Hepatocyte (in vitro differentiated cells): ENCODE results near the gene EFR3B. TPM values are rescaled to one million over a fixed set of nuclear protein-coding genes. Genes with fewer than 3 reads are reported as not detected.
"Not testable (repeated sequence)": the region's sequence is repeated elsewhere in the genome, so short reads cannot be mapped to it uniquely, and the experiment has no call there.

Source experiments
- DNase-seq: peaks from one replicate; pipeline ENCODE4 v3.0.0-alpha.2; 2016; ENCODE audit warnings: low spot score
- H2AFZ ChIP-seq: fragments of 200-600 bp; sonication (generic); 2 replicates; pipeline ENCODE4 v1.6.0; 2016; ENCODE audit warnings: antibody characterized with exemption, mild to moderate bottlenecking
- H3K27ac ChIP-seq: fragments of 200-600 bp; sonication (generic); 2 replicates; pipeline ENCODE4 v1.5.1; 2016; ENCODE audit warnings: mild to moderate bottlenecking
- H3K27me3 ChIP-seq: fragments of 200-600 bp; sonication (generic); 2 replicates; pipeline ENCODE4 v1.6.1; 2016
- H3K36me3 ChIP-seq: fragments of 200-600 bp; sonication (generic); replicated peaks from 2 replicates; pipeline ENCODE4 v1.5.1; 2016; ENCODE audit warnings: low read depth; ENCODE audit not compliant: insufficient read depth
- H3K4me1 ChIP-seq: fragments of 200-600 bp; sonication (generic); 2 replicates; pipeline ENCODE4 v1.5.1; 2016; ENCODE audit warnings: mild to moderate bottlenecking, moderate library complexity; ENCODE audit not compliant: insufficient read depth
- H3K4me2 ChIP-seq: fragments of 200-600 bp; sonication (generic); 2 replicates; pipeline ENCODE4 v1.6.0; 2016
- H3K4me3 ChIP-seq: fragments of 200-600 bp; sonication (generic); 2 replicates; pipeline ENCODE4 v1.5.1; 2016; ENCODE audit warnings: mild to moderate bottlenecking
- H3K79me2 ChIP-seq: fragments of 200-600 bp; sonication (generic); 2 replicates; pipeline ENCODE4 v1.6.0; 2017; ENCODE audit warnings: mild to moderate bottlenecking
- H3K9me2 ChIP-seq: fragments of 200-600 bp; sonication (generic); replicated peaks from 2 replicates; pipeline ENCODE4 v1.6.0; 2017; ENCODE audit warnings: mild to moderate bottlenecking; ENCODE audit not compliant: insufficient read depth
- H3K9me3 ChIP-seq: fragments of 200-600 bp; sonication (generic); 2 replicates; pipeline ENCODE4 v1.5.1; 2016; ENCODE audit warnings: low read depth, mild to moderate bottlenecking
- H4K20me1 ChIP-seq: fragments of 200-600 bp; sonication (generic); 2 replicates; pipeline ENCODE4 v1.6.0; 2016; ENCODE audit warnings: mild to moderate bottlenecking; ENCODE audit not compliant: insufficient read depth, poor library complexity, severe bottlenecking
- EZH2 ChIP-seq: fragments of 200-600 bp; sonication (generic); IDR thresholded peaks from 2 replicates; pipeline ENCODE4 v1.6.1; 2016; ENCODE audit warnings: antibody characterized with exemption, mild to moderate bottlenecking, borderline replicate concordance
- EZH2phosphoT487 ChIP-seq: fragments of 200-600 bp; sonication (generic); IDR thresholded peaks from one replicate; pipeline ENCODE4 v1.6.1; 2018; ENCODE audit warnings: antibody characterized with exemption, mild to moderate bottlenecking, low read depth, moderate library complexity; ENCODE audit not compliant: unreplicated experiment, severe bottlenecking
- WGBS: methylation state at CpG from one replicate; pipeline ENCODE4 v1.1.6; 2016; ENCODE audit warnings: low lambda C conversion rate; ENCODE audit errors: missing lambda C conversion rate; 5-methylcytosine and 5-hydroxymethylcytosine counted together
- polyA plus RNA-seq: library from polyadenylated mRNA; unstranded; fragments of >200 nt; fragmentation: Nextera tagmentation; extraction: Ambion mirVana; gene quantifications from 2 replicates; pipeline ENCODE4 v1.2.1, GENCODE V29; 2016
- total RNA-seq: library from RNA; depleted of rRNA; stranded (reverse); fragments of >200 nt; gene quantifications from 2 replicates; pipeline ENCODE4 v1.2.3, GENCODE V29; 2014
- TF ChIP-seq, protein P1 (sequence below): fragments of 200-600 bp; sonication (generic); IDR thresholded peaks from 2 replicates; pipeline ENCODE4 v1.5.1; 2016; ENCODE audit warnings: antibody characterized with exemption, mild to moderate bottlenecking; ENCODE audit not compliant: poor library complexity

EFR3B gene
- total RNA-seq (2.0 and 2.7 TPM in 2 replicates), polyA plus RNA-seq (1.1 and 1.6 TPM in 2 replicates)

DNA sequence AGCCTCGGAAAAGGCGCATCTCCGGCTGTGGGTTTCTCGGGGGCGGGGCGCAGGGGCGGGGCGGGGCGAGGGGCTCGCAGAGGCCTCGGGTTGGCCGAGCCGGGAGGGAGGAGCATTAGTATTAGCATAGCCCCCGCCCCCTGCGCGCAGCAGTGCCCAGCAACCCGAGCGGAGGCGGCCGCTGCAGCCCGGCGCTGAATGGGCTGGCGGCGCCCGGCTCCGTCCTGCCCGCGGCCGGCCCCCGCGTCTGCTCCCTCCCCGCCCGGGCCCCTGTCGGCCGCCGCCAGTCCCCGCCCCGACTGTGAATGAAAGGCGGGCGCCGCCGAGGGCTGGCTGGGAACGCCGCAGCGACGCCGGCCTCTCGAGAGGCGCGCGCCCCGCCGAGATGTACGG, at the start of gene EFR3B:
TSS of gene EFR3B (plus strand) at position 149 of the 393 bp plus-strand sequence. CDS start at position 386, 237 bp downstream.
- H3K4me3 ChIP-seq = peak within 1 kb of the TSS; percentile 86
- TF ChIP-seq EZH2 = no peak
- no peak for TF ChIP-seq EZH2phosphoT487
- TF ChIP-seq, protein P1, sequence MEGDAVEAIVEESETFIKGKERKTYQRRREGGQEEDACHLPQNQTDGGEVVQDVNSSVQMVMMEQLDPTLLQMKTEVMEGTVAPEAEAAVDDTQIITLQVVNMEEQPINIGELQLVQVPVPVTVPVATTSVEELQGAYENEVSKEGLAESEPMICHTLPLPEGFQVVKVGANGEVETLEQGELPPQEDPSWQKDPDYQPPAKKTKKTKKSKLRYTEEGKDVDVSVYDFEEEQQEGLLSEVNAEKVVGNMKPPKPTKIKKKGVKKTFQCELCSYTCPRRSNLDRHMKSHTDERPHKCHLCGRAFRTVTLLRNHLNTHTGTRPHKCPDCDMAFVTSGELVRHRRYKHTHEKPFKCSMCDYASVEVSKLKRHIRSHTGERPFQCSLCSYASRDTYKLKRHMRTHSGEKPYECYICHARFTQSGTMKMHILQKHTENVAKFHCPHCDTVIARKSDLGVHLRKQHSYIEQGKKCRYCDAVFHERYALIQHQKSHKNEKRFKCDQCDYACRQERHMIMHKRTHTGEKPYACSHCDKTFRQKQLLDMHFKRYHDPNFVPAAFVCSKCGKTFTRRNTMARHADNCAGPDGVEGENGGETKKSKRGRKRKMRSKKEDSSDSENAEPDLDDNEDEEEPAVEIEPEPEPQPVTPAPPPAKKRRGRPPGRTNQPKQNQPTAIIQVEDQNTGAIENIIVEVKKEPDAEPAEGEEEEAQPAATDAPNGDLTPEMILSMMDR = no peak
- no peaks in the 10 kb centered on the region for H3K9me3 ChIP-seq
- peak within 1 kb of the TSS; percentile 75 for H3K27ac ChIP-seq
- 1% methylated on average over 15 of the region's 54 CpGs for WGBS
- H3K79me2 ChIP-seq = no peaks in the 10 kb centered on the region
- H3K9me2 ChIP-seq = no peaks in the 10 kb centered on the region
- H3K36me3 ChIP-seq = no peaks in the 10 kb centered on the region
- H3K4me1 ChIP-seq = peaks cover 9% of the 10 kb centered on the region
- peak; percentile 99 for DNase-seq
- no peaks in the 10 kb centered on the region for H4K20me1 ChIP-seq
- peak within 1 kb of the TSS; percentile 92 for H2AFZ ChIP-seq
- peak within 1 kb of the TSS; percentile 98 for H3K4me2 ChIP-seq
- peaks cover 8% of the 10 kb centered on the region for H3K27me3 ChIP-seq

DNA sequence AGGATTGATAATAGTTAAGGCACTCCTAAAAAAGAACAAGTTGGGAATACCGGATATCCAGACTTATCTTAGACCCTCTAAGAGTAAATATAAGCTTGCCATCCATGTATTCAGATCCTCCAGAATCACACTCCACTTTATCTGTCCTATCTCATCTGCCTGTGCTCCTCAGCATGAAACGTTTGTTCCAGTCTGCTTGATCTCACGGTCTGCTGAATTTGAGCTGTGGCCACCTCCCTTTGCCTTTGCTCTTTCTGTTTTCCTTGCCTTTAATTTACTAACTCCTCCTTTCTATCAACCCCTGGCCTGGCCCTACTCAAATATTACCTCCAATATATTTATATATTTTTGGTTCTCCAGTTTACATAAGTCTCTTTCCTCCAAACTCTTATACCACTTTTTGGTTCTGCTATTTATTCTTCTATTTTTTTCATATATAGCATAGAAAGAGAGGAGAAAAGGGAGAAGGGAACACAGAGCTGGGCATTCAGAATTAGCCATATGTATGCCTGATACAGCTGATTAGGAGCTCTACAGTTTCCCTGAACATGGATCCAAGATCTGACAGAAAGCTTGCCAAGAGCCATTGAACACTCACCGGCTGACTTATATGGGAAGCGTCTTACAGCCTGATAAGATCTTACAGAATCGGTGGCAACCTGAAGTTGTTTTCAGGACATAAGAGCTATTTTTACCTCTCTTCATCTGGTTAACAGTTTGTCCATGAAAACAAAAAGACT, 48.3 kb upstream of the EFR3B start:
- Histone ChIP-seq H3K36me3 (no peaks in the 10 kb centered on the region), H3K4me3 (no peak overlapping the region), H3K79me2 (no peaks in the 10 kb centered on the region), H3K4me1 (no peaks in the 10 kb centered on the region), H3K9me2 (no peaks in the 10 kb centered on the region), H3K9me3 (no peaks in the 10 kb centered on the region), H2AFZ (no peak overlapping the region), H3K27me3 (no peaks in the 10 kb centered on the region), H3K4me2 (peak overlapping the region; percentile 16), H4K20me1 (no peaks in the 10 kb centered on the region), H3K27ac (peak overlapping the region; percentile 8)
- WGBS = 26% methylated on average over 6 of the region's 6 CpGs
- no peak for DNase-seq
- no peak for TF ChIP-seq EZH2phosphoT487
- no peak for TF ChIP-seq EZH2
- TF ChIP-seq, protein P1 = no peak

DNA sequence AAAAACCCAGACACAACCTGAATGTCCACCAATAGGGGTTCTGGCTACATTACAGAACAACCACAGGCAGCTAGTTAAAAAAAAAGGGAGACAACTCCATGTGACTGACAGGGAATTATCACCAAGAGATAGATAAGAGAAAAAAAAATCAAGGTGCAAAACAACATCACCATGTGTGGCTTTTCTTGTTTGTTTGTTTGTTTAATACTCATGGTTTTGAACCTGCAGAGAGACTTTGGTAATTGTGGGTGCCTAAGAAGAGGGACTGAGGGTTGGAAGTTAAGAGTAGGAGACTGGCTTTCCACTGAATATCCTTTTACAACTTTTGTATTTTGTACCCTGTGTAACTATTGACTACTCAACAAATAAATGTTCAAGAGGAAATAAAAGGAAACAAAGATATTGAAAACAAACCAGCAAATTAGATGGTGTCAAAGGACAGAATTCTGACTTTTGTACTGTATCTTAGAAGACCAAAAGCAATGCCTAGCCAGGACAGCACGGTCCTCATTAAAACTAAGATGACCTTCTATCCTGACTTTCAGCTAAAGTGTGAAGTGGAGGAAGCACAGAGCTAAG, 47.6 kb upstream of the EFR3B start:
- Histone ChIP-seq H3K4me2 (peak overlapping the region; percentile 16), H4K20me1 (no peaks in the 10 kb centered on the region), H2AFZ (no peak overlapping the region), H3K27ac (peak overlapping the region; percentile 8), H3K9me3 (no peaks in the 10 kb centered on the region), H3K4me1 (no peaks in the 10 kb centered on the region), H3K27me3 (no peaks in the 10 kb centered on the region), H3K36me3 (no peaks in the 10 kb centered on the region), H3K4me3 (no peak overlapping the region), H3K79me2 (no peaks in the 10 kb centered on the region), H3K9me2 (no peaks in the 10 kb centered on the region)
- DNase-seq = no peak
- TF ChIP-seq EZH2 (no peak), EZH2phosphoT487 (no peak)
- TF ChIP-seq, protein P1 = no peak
- 81% methylated on average over 1 of the region's 1 CpG for WGBS

GRCh38 chr2:24999097-24999496, 42.8 kb upstream of the EFR3B start:
- not testable (repeated sequence) for H3K27me3 ChIP-seq, H3K79me2 ChIP-seq, H2AFZ ChIP-seq, H3K9me2 ChIP-seq, H3K9me3 ChIP-seq, H3K27ac ChIP-seq, H3K4me3 ChIP-seq, H3K36me3 ChIP-seq, H3K4me2 ChIP-seq, H3K4me1 ChIP-seq, DNase-seq, H4K20me1 ChIP-seq
- 83% methylated on average over 8 of the region's 8 CpGs for WGBS
